WERI-Rb-1 (cell line): ENCODE results near the gene ZFAND2B.
"Not testable (repeated sequence)": the region's sequence is repeated elsewhere in the genome, so short reads cannot be mapped to it uniquely, and the experiment has no call there.

Experiments used
- DNase-seq: peaks from one replicate; pipeline ENCODE4 v3.0.0-alpha.2; 2020
- H3K27ac ChIP-seq: fragments of 250-450 bp; sonication (Bioruptor Pico); 2 replicates; pipeline ENCODE4 v1.5.1; 2020; ENCODE audit warnings: mild to moderate bottlenecking, moderate library complexity
- H3K27me3 ChIP-seq: fragments of 250-450 bp; sonication (Bioruptor Pico); 2 replicates; pipeline ENCODE4 v1.5.1; 2021; ENCODE audit warnings: mild to moderate bottlenecking, low read depth, moderate library complexity; ENCODE audit not compliant: insufficient read depth, severe bottlenecking
- H3K36me3 ChIP-seq: fragments of 250-450 bp; sonication (Bioruptor Pico); 2 replicates; pipeline ENCODE4 v1.5.1; 2020; ENCODE audit warnings: mild to moderate bottlenecking, moderate library complexity
- H3K4me3 ChIP-seq: 2 replicates; pipeline ENCODE4 v1.5.1; 2011; ENCODE audit warnings: low read depth, mild to moderate bottlenecking, control low read depth, low read length
- H3K9me3 ChIP-seq: fragments of 250-450 bp; sonication (Bioruptor Pico); 2 replicates; pipeline ENCODE4 v1.5.1; 2021; ENCODE audit warnings: mild to moderate bottlenecking, moderate library complexity; ENCODE audit not compliant: severe bottlenecking
- CTCF ChIP-seq: IDR thresholded peaks from 2 replicates; pipeline ENCODE4 v1.5.1; 2011; ENCODE audit warnings: low read depth, mild to moderate bottlenecking, control low read depth, inconsistent platforms, low read length

The ZFAND2B gene

GRCh38 chr2:219197388-219197787, 9.2 kb upstream of the ZFAND2B start:
- H3K27me3 ChIP-seq, result no peaks in the 10 kb centered on the region
- no peak for DNase-seq
- TF ChIP-seq CTCF, result no peak
- no peak overlapping the region for H3K4me3 ChIP-seq
- H3K27ac ChIP-seq, result no peak overlapping the region
- H3K9me3 ChIP-seq, result no peaks in the 10 kb centered on the region
- H3K36me3 ChIP-seq, result no peaks in the 10 kb centered on the region

GRCh38 chr2:219198974-219199373, 7.6 kb upstream of the ZFAND2B start:
- H3K27ac ChIP-seq, result no peak overlapping the region
- TF ChIP-seq CTCF, result no peak
- no peaks in the 10 kb centered on the region for H3K27me3 ChIP-seq

GRCh38 chr2:219199470-219200211, 6.9 kb upstream of the ZFAND2B start:
- no peak for TF ChIP-seq CTCF
- H3K27me3 ChIP-seq, result no peaks in the 10 kb centered on the region
- H3K4me3 ChIP-seq, result no peak overlapping the region
- no peak overlapping the region for H3K27ac ChIP-seq
- H3K9me3 ChIP-seq, result no peaks in the 10 kb centered on the region
- DNase-seq, result peak; percentile 33
- H3K36me3 ChIP-seq, result no peaks in the 10 kb centered on the region

More at GRCh38 chr2:219198974-219199373, 7.6 kb upstream of the ZFAND2B start:
- H3K36me3 ChIP-seq, result no peaks in the 10 kb centered on the region
- H3K4me3 ChIP-seq, result no peak overlapping the region
- H3K9me3 ChIP-seq, result no peaks in the 10 kb centered on the region
- DNase-seq, result no peak

- H3K36me3 ChIP-seq, H3K9me3 ChIP-seq, H3K27ac ChIP-seq, H3K4me3 ChIP-seq, H3K27me3 ChIP-seq, DNase-seq: not testable (repeated sequence)
These were observed 5.9 kb upstream of the ZFAND2B start for GRCh38 chr2:219200502-219201326.

- H3K36me3 ChIP-seq, H3K27ac ChIP-seq, DNase-seq, H3K27me3 ChIP-seq, H3K4me3 ChIP-seq, H3K9me3 ChIP-seq: not testable (repeated sequence)
These were observed 5.3 kb upstream of the ZFAND2B start for GRCh38 chr2:219201331-219201730.

GRCh38 chr2:219204425-219205164, 2.0 kb upstream of the ZFAND2B start:
- Histone ChIP-seq H3K27ac (no peak overlapping the region), H3K4me3 (no peak overlapping the region), H3K36me3 (peaks cover 23% of the 10 kb centered on the region), H3K9me3 (no peaks in the 10 kb centered on the region), H3K27me3 (no peaks in the 10 kb centered on the region)
- no peak for TF ChIP-seq CTCF
- no peak for DNase-seq
